AG04450 (cell line): ENCODE results near the gene ENTPD6. TPM values are rescaled to one million over a fixed set of nuclear protein-coding genes. Genes with fewer than 3 reads are reported as not detected.

Experiments used
- CTCF ChIA-PET: fragments of 300-600, 350-600 bp; formaldehyde crosslinking; extraction: SDS; loops from one replicate; lab custom pipeline; 2022; ENCODE audit warnings: antibody characterized with exemption, inconsistent platforms; lab: Charles Lee
- POLR2A ChIA-PET: fragments of 350-600 bp; formaldehyde crosslinking; extraction: SDS; loops from one replicate; lab custom pipeline; 2021; ENCODE audit warnings: antibody characterized with exemption, inconsistent platforms; lab: Yijun Ruan, JAX
- DNase-seq: peaks from one replicate; pipeline ENCODE4 v3.0.0-alpha.2; 2011; ENCODE audit warnings: low read depth, low spot score
- H3K27ac ChIP-seq: one replicate; pipeline ENCODE4 v1.5.1; 2012; ENCODE audit warnings: low read depth, low read length, control low read depth
- H3K27me3 ChIP-seq: one replicate; pipeline ENCODE4 v1.6.0; 2012; ENCODE audit warnings: low read length; ENCODE audit not compliant: control insufficient read depth, insufficient read depth
- H3K4me3 ChIP-seq: 2 replicates; pipeline ENCODE4 v1.5.1; 2011; ENCODE audit warnings: mild to moderate bottlenecking, low read depth, low read length, control low read depth
- H3K9me3 ChIP-seq: 2 replicates; pipeline ENCODE4 v1.5.1; 2012; ENCODE audit warnings: low read length; ENCODE audit not compliant: control insufficient read depth, insufficient read depth
- CTCF ChIP-seq: IDR thresholded peaks from 2 replicates; pipeline ENCODE4 v1.5.1; 2011; ENCODE audit warnings: low read depth, low read length, control low read depth, inconsistent platforms
- polyA plus RNA-seq: library from polyadenylated mRNA; depleted of rRNA; stranded (reverse); fragments of >200 nt; gene quantifications from 2 replicates; pipeline ENCODE4 v1.2.3, GENCODE V29; 2011

Gene ENTPD6
- polyA plus RNA-seq, 1 experiment: 39.9 TPM

GRCh38 chr20:25203871-25204320, 8.4 kb downstream of the ENTPD6 start:
- TF ChIP-seq CTCF: no peak
- Histone ChIP-seq H3K4me3 (no peak overlapping the region), H3K27ac (no peak overlapping the region), H3K9me3 (no peaks in the 10 kb centered on the region; the same call in 1 of the 2 replicates), H3K27me3 (no peaks in the 10 kb centered on the region)
- POLR2A ChIA-PET: no interaction called here
- CTCF ChIA-PET: interaction anchor here (0.8 to 1.4 kb wide), 4 partner anchors 25 to 195 kb away, joined by 3 to 5 read pairs (median 4); partner anchors contain the start of gene PYGB
- DNase-seq: no peak

GRCh38 chr20:25204550-25205276, 9.2 kb downstream of the ENTPD6 start:
- ChIA-PET POLR2A (no interaction called here), CTCF (interaction anchor here (1.2 to 1.4 kb wide), 2 partner anchors 26 to 90 kb away, joined by 3 to 5 read pairs; no protein-coding TSS in a partner anchor)
- no peaks in the 10 kb centered on the region; the same call in 1 of the 2 replicates for H3K9me3 ChIP-seq
- no peak overlapping the region for H3K27ac ChIP-seq
- no peak for DNase-seq
- H3K27me3 ChIP-seq: no peaks in the 10 kb centered on the region
- no peak for TF ChIP-seq CTCF
- no peak overlapping the region for H3K4me3 ChIP-seq

GRCh38 chr20:25205277-25206062, 10.0 kb downstream of the ENTPD6 start:
- DNase-seq: no peak
- Histone ChIP-seq H3K4me3 (no peak overlapping the region), H3K27me3 (no peaks in the 10 kb centered on the region), H3K27ac (no peak overlapping the region), H3K9me3 (no peaks in the 10 kb centered on the region; the same call in 1 of the 2 replicates)
- ChIA-PET CTCF (no interaction called here), POLR2A (no interaction called here)
- no peak for TF ChIP-seq CTCF

- TF ChIP-seq CTCF: no peak
- H3K9me3 ChIP-seq: no peaks in the 10 kb centered on the region; the same call in 1 of the 2 replicates
Measured at GRCh38 chr20:25206063-25206403, 10.5 kb downstream of the ENTPD6 start.

GRCh38 chr20:25206548-25206947, 11.0 kb downstream of the ENTPD6 start:
- TF ChIP-seq CTCF: no peak
- Histone ChIP-seq H3K27me3 (no peaks in the 10 kb centered on the region), H3K4me3 (no peak overlapping the region), H3K9me3 (no peaks in the 10 kb centered on the region; the same call in 1 of the 2 replicates), H3K27ac (no peak overlapping the region)
- ChIA-PET CTCF (no interaction called here), POLR2A (no interaction called here)
- DNase-seq: no peak

More at GRCh38 chr20:25206063-25206403, 10.5 kb downstream of the ENTPD6 start:
- DNase-seq: no peak
- ChIA-PET CTCF (no interaction called here), POLR2A (no interaction called here)
- H3K27ac ChIP-seq: no peak overlapping the region
- H3K4me3 ChIP-seq: no peak overlapping the region
- no peaks in the 10 kb centered on the region for H3K27me3 ChIP-seq
